Activated CD4-positive, alpha-beta memory T cell treated with anti-CD3 and anti-CD28 coated beads, Interleukin-2, amount 10 ng/mL, durations not matched to agents 7 days and 5 days (primary cell): Measurements from ENCODE around the gene ARL14EP. TPM values are rescaled to one million over a fixed set of nuclear protein-coding genes. Genes with fewer than 3 reads are reported as not detected.

Experiments used
- CTCF ChIA-PET: fragments of 350-600 bp; sonication (Branson Sonifier 250); formaldehyde crosslinking; loops from one replicate; lab custom pipeline; 2021; ENCODE audit warnings: antibody characterized with exemption, inconsistent platforms; lab: Charles Lee
- POLR2A ChIA-PET: fragments of 350-600 bp; sonication (Branson Sonifier 250); formaldehyde crosslinking; loops from one replicate; lab custom pipeline; 2021; ENCODE audit warnings: antibody characterized with exemption; lab: Charles Lee
- DNase-seq: peaks from one replicate; pipeline ENCODE4 v3.0.0-alpha.2; 2020
- H3K27ac Mint-ChIP-seq: one replicate; pipeline ENCODE4 v1.8.0; 2021; ENCODE audit warnings: mild to moderate bottlenecking, mixed read lengths
- H3K27me3 Mint-ChIP-seq: one replicate; pipeline ENCODE4 v1.8.0; 2021; ENCODE audit warnings: mixed read lengths
- H3K36me3 Mint-ChIP-seq: one replicate; pipeline ENCODE4 v1.8.0; 2021; ENCODE audit warnings: low read depth, mixed read lengths
- H3K4me1 Mint-ChIP-seq: one replicate; pipeline ENCODE4 v1.8.0; 2021; ENCODE audit warnings: mixed read lengths
- H3K4me3 Mint-ChIP-seq: one replicate; pipeline ENCODE4 v1.8.0; 2021; ENCODE audit warnings: mild to moderate bottlenecking, mixed read lengths
- H3K9me3 Mint-ChIP-seq: one replicate; pipeline ENCODE4 v1.8.0; 2021; ENCODE audit warnings: mixed read lengths
- total RNA-seq, 2 experiments: library from RNA; stranded (reverse); gene quantifications; one replicate each; pipeline ENCODE4 v1.2.3, GENCODE V29; 2021

Gene ARL14EP
- 10 to 100 TPM; 36.0 to 39.9 TPM for total RNA-seq

DNA sequence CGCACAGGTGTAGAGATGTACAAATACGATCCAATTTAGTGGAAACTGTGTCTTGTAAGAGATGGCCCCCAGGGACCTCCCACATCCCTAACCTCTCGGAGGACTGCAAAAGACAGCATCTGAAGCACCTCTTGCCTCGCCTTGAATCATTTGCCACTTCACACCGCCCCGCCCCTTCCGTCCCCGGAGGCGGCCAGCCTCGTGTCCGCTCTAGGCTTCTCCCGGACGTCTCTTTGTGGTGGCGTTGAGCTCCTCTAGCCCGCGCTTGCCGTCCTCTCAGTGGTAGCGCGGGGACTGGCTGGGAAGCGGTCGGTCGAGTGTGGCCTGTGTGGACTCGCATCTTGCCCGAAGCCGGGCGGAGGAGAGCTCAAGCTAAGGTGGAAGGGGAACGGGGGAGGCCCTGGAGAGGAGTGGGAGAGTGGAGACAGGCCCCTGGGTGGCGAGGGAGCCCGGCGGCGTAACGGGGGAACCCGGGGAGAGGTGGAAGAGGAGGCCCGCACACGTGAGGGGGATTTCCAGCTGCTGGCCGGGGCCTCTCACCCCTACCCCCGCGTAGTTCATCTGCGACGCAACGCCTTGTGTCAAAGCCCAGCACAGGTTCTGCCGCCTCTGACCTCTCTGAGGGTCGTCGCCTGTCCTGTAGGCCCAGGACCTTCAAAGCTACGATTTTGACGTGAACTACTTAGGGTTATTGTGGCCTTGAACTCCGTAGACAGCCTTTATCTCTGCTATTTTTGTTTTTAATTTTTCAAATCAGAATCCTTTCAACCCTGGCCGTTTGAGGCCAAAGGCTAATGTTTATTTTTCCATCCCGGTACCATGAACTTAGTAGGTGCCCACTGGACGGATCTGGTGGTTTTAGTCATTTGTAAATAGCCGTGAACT is at the start of gene ARL14EP:
ARL14EP (plus strand) TSS at position 279 of the 885 bp plus-strand sequence. CDS start 7,845 bp downstream, outside the sequence.
- Mint-ChIP-seq H3K9me3 (no peaks in the 10 kb centered on the region), H3K4me1 (peaks cover 49% of the 10 kb centered on the region), H3K4me3 (peak within 1 kb of the TSS; percentile 99), H3K27ac (peak within 1 kb of the TSS; percentile 96), H3K27me3 (no peaks in the 10 kb centered on the region), H3K36me3 (peaks cover 22% of the 10 kb centered on the region)
- peak; percentile 91 for DNase-seq
- CTCF ChIA-PET: interaction anchor here (1.1 to 4.7 kb wide), 2 partner anchors 11 to 22 kb away, joined by 4 to 29 read pairs; no protein-coding TSS in a partner anchor
- POLR2A ChIA-PET: interaction anchor here (0.6 to 2.1 kb wide), 9 partner anchors 9 to 128 kb away, joined by 3 to 14 read pairs (median 3); no protein-coding TSS in a partner anchor

DNA sequence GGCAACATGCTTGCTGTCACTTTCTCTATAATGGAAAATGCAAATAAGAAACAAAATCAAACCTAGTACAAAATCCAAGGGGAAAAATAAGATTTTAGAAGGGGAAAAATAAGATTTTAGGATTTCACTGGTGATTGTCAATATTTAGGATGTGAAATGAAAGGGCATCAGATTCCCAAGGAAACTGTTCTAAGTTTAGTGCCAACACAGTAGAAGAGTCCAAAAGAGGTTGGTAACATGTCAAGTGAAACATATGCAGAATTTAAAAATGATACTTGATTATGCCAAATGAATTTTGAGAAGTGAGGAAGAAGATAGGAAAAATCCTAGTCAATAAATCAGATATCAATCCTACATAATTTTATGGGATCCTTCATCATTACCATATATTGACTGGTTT is 45.7 kb upstream of the ARL14EP start:
- Mint-ChIP-seq H3K9me3 (peaks cover 3% of the 10 kb centered on the region), H3K4me3 (no peak overlapping the region), H3K36me3 (no peaks in the 10 kb centered on the region), H3K4me1 (peaks cover 15% of the 10 kb centered on the region), H3K27ac (no peak overlapping the region), H3K27me3 (peaks cover 7% of the 10 kb centered on the region)
- CTCF ChIA-PET: no interaction called here
- POLR2A ChIA-PET: no interaction called here
- no peak for DNase-seq

DNA sequence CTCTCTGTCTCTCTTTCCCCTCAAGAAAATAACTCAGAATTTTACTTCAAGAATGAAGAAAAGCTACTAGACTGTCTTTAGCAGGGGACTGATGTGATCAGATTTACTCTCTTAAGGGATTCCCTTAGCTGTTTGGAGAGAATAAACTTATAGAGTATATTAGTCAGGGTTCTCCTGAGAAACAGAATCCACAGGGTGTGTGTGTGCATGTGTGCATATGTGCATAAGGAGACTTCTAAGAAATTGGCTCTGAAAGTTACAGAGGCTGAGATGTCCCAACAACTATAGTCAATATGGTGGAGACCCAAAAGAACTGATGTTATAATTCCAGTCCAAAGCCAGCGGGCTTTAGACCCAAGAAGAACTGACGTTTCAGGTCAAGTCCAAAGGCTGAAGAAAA is 43.1 kb upstream of the ARL14EP start:
- H3K27ac Mint-ChIP-seq: no peak overlapping the region
- POLR2A ChIA-PET: no interaction called here
- DNase-seq: no peak
- H3K36me3 Mint-ChIP-seq: no peaks in the 10 kb centered on the region
- H3K27me3 Mint-ChIP-seq: peaks cover 2% of the 10 kb centered on the region
- peaks cover 24% of the 10 kb centered on the region for H3K4me1 Mint-ChIP-seq
- CTCF ChIA-PET: no interaction called here
- no peak overlapping the region for H3K4me3 Mint-ChIP-seq
- peaks cover 3% of the 10 kb centered on the region for H3K9me3 Mint-ChIP-seq

DNA sequence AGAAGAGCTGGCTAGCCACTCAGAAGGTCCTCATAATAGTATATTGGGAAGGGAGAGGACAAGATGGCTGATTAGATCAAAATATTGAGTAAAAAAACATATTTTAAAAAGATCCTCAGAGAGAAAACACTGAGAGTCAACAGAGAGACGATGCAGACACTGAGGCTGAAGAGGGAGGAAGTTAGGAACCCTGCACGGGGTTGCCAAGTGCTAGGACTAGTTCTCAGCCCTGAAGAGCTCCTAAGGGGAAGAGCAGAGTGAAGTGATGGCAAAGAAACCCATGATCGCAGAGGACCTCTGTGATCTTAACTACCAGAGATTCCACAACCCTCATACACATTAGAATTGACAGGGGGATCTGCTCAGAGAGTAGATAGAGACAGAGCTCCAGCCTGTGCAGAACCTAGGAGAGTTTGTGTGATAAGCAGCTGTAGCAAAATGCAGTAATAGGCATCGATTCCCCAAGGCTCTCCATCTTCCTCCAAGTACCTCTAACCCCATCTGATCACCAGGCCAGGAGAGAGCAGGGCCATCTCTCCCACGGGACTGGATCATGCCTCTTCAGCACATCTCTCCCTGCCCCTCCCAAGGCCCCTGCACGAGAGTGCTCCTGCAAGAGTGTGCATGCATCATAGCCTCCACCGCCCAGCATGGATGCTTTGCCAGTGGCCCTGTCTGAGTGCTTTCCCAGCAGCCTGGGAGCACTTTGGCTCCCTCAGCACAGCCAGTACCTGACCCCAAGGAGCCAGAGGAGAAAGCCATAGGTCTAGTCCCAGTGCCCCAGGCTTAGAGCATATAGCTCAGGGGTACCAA is 41.2 kb upstream of the ARL14EP start:
- Mint-ChIP-seq H3K9me3 (peaks cover 3% of the 10 kb centered on the region), H3K4me1 (peaks cover 24% of the 10 kb centered on the region), H3K4me3 (no peak overlapping the region), H3K27ac (peak overlapping the region; percentile 64), H3K36me3 (no peaks in the 10 kb centered on the region), H3K27me3 (peaks cover 2% of the 10 kb centered on the region)
- CTCF ChIA-PET: interaction anchor here (1.2 kb wide), 1 partner anchor 52 kb away, joined by 3 read pairs; no protein-coding TSS in a partner anchor
- no peak for DNase-seq
- POLR2A ChIA-PET: interaction anchor here (1.0 to 1.6 kb wide), 2 partner anchors 8 to 41 kb away, joined by 3 to 6 read pairs; partner anchors contain the start of gene ARL14EP

DNA sequence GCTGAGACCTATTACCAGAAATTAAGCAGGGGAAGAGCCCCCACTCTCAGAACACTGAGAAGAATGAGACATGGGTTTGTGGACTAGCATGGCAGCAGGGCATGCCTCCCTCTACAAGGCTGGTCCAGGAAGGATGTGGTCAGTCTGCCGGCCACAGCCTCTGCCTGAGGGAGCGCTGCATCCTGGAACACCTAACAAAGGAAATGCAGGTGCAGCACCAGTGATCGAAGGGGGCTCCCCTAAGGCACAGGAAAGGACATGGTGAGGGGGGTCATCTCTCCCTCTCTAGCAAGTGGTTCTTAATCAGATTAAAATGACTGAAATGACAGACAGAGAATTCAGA is 40.6 kb upstream of the ARL14EP start:
- Mint-ChIP-seq H3K9me3 (peaks cover 3% of the 10 kb centered on the region), H3K27ac (peak overlapping the region; percentile 37), H3K27me3 (peaks cover 2% of the 10 kb centered on the region), H3K4me1 (peaks cover 24% of the 10 kb centered on the region), H3K4me3 (no peak overlapping the region), H3K36me3 (no peaks in the 10 kb centered on the region)
- peak; percentile 67 for DNase-seq
- CTCF ChIA-PET: interaction anchor here (1.2 kb wide), 1 partner anchor 52 kb away, joined by 3 read pairs; no protein-coding TSS in a partner anchor
- POLR2A ChIA-PET: interaction anchor here (1.0 to 1.6 kb wide), 2 partner anchors 9 to 41 kb away, joined by 3 to 6 read pairs; partner anchors contain the start of gene ARL14EP

DNA sequence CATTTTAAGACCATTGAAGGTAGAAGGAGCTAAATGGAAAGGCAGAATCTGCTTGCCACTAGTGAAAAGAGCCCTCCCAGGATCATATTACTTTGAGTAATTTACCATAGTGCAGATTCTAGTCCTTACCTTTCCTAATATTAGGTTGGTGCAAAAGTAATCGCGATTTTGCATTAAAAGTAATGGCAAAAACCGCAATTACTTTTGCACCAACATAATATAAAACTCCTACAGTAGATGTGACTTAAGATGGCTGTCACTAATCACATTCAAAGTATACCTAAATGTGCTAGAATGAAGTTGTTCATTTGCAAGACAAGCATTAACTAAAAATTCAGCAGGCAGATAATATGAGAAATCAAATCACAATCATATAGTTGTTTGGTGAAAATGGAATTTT is 38.1 kb upstream of the ARL14EP start:
- CTCF ChIA-PET: no interaction called here
- DNase-seq: no peak
- Mint-ChIP-seq H3K27me3 (peaks cover 5% of the 10 kb centered on the region), H3K4me1 (peaks cover 27% of the 10 kb centered on the region), H3K4me3 (no peak overlapping the region), H3K36me3 (no peaks in the 10 kb centered on the region), H3K9me3 (peaks cover 3% of the 10 kb centered on the region), H3K27ac (no peak overlapping the region)
- POLR2A ChIA-PET: no interaction called here

DNA sequence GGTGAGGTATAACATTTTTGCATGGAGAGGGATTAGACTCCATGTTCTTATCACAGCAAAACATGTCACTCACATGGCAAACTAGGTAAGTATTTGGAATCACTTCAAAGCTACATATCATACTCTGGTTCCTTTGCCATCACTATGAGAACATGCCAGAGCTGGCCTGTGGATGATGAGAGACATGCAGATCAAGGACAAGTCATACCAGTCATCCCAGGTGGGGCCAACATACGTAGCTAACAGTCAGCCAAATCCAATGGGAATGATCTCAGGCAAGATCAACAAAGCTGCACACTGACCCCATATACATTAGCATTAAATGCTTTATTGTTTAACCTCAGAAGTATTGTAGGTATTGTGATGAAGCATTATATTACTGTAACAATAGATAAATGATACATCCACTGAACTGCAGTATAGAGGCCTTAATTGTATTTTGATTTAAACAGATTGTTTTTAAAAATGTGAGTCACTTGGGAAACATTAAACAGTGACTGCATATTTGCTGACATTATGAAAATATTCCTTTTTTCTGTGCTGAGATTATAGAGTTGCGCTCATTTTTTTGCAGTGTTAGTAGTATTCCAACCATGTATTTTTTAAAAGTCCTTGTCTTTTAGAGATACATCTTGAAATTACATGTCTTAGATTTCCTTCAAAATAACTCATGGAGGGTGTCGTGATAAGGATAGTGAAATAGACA is 37.3 kb upstream of the ARL14EP start:
- H3K4me1 Mint-ChIP-seq: peaks cover 25% of the 10 kb centered on the region
- no peak for DNase-seq
- no peaks in the 10 kb centered on the region for H3K9me3 Mint-ChIP-seq
- no peaks in the 10 kb centered on the region for H3K36me3 Mint-ChIP-seq
- H3K27me3 Mint-ChIP-seq: peaks cover 5% of the 10 kb centered on the region
- CTCF ChIA-PET: no interaction called here
- H3K27ac Mint-ChIP-seq: no peak overlapping the region
- POLR2A ChIA-PET: no interaction called here
- H3K4me3 Mint-ChIP-seq: no peak overlapping the region

DNA sequence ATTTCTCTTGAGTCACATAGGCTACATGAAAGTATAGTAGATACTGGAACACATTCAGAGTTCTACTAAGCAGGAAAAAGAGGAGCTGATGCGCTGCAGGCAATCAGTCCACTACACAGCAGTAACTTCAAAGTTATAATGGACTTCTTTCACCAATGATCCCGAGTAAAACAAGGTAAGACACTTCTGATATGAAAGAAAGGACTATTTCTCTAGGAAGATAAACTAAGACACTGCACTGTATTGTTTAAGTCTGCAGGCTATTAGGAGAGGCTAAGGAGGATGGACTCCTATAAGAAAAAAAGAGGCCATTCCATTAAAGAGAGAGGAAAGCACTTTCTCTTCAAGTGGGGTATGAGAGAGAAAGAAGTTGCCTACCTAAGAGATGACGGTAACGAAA is 31.6 kb upstream of the ARL14EP start:
- H3K4me1 Mint-ChIP-seq: peaks cover 3% of the 10 kb centered on the region
- DNase-seq: no peak
- POLR2A ChIA-PET: interaction anchor here (0.6 kb wide), 1 partner anchor 17 kb away, joined by 3 read pairs; no protein-coding TSS in a partner anchor
- H3K27ac Mint-ChIP-seq: no peak overlapping the region
- H3K27me3 Mint-ChIP-seq: peaks cover 6% of the 10 kb centered on the region
- no peaks in the 10 kb centered on the region for H3K9me3 Mint-ChIP-seq
- CTCF ChIA-PET: no interaction called here
- H3K36me3 Mint-ChIP-seq: no peaks in the 10 kb centered on the region
- H3K4me3 Mint-ChIP-seq: no peak overlapping the region

DNA sequence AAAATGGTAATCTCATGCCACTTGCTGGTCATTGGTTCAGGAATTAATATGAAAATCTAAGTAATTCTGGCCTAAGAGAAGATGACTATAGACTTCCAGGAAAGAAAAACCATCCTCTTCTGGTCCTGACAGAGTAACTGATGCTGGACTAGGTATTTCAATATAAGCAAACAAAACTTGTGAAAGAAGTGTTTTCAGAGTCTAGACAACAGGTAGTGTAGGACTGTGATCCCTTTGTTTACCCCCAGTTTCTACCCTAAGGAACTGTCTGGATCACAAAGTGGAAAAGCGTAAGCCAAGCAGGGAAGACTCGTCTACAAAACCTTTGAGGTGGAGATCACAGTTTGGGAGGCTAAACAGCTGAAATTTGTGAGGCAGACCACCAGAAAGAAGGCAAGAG is 30.4 kb upstream of the ARL14EP start:
- Mint-ChIP-seq H3K27ac (no peak overlapping the region), H3K36me3 (no peaks in the 10 kb centered on the region), H3K9me3 (no peaks in the 10 kb centered on the region), H3K4me3 (no peak overlapping the region), H3K27me3 (peaks cover 6% of the 10 kb centered on the region), H3K4me1 (peaks cover 3% of the 10 kb centered on the region)
- DNase-seq: no peak
- ChIA-PET CTCF (no interaction called here), POLR2A (no interaction called here)

DNA sequence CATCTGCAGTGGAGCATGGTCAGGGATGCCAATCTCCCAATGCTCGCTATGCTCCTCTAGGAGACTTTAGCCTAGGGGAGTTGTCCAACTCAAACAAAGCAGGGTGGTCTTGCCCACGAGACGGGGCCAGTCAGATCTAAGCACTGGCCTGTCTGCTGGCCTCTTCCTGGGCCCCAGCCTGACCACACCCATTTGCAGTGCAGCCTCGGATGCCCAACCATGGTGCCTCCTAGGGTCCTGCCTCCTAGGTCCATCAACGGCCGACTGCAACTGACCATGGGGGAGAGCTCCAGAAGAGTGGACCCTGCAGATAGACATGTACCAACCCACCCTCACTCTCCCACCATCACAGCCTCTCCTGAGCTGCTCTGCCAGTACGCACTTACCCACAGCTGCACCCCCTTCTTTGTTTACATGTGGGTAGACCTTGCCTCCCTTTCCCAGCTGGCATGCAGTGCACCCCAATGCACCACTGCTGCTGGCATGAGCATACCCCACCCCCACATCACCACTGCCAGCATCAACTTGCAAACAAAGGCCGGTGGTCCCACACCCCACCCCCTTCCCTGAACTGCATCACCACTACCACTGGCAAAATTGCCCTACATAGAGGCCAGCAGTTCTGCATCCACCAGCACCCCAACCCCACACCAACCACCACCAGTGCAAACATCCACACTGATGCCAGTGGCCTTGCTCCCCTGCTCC is 27.6 kb upstream of the ARL14EP start:
- CTCF ChIA-PET: no interaction called here
- no peak overlapping the region for H3K4me3 Mint-ChIP-seq
- no peaks in the 10 kb centered on the region for H3K36me3 Mint-ChIP-seq
- peaks cover 4% of the 10 kb centered on the region for H3K27me3 Mint-ChIP-seq
- no peaks in the 10 kb centered on the region for H3K4me1 Mint-ChIP-seq
- POLR2A ChIA-PET: no interaction called here
- no peaks in the 10 kb centered on the region for H3K9me3 Mint-ChIP-seq
- no peak overlapping the region for H3K27ac Mint-ChIP-seq
- DNase-seq: no peak

DNA sequence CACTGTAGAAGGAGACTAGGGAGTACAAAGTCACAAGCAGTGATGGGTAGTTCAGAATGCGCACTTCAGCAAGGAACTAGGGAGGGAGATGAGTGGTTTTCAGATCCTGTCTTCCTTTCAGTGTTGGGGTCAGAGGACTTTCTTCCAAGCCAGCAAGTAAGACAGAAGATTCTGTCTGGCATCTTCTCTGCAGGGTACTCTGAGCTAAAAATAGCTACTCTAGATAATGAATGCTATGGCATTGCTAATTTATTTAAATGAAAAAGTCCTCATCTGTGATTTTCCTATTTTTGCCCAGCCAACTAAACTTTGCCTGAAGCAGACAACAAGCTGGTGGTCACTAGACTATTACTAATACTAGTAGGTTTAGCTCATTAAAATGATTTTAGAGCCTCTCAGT is 18.3 kb upstream of the ARL14EP start:
- no peak for DNase-seq
- ChIA-PET CTCF (no interaction called here), POLR2A (interaction anchor here (1.6 kb wide), 1 partner anchor 18 kb away, joined by 5 read pairs; the partner anchor contains the start of gene ARL14EP)
- no peaks in the 10 kb centered on the region for H3K4me1 Mint-ChIP-seq
- no peaks in the 10 kb centered on the region for H3K36me3 Mint-ChIP-seq
- no peak overlapping the region for H3K27ac Mint-ChIP-seq
- H3K9me3 Mint-ChIP-seq: no peaks in the 10 kb centered on the region
- no peak overlapping the region for H3K4me3 Mint-ChIP-seq
- H3K27me3 Mint-ChIP-seq: peaks cover 4% of the 10 kb centered on the region

DNA sequence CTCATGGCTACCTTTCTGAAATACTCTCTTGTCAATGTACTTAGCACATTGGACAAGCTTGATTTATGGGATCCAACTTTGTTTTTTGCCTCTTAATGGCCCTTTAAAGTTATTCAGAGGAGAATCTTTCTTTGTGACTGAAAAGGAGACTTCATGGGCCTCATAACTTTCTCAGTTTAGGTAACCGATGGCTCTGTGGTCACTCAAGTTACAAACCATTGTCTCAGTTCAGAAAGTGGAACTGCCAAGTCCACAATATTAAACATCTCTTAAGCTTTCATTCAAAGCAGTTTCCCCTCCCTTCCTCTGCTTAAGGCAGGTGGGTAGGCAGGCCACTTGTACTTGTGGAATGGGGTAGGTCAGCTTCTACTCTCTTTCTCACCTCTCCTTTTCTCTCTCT is 12.3 kb upstream of the ARL14EP start:
- no peak overlapping the region for H3K4me3 Mint-ChIP-seq
- no peaks in the 10 kb centered on the region for H3K9me3 Mint-ChIP-seq
- H3K27me3 Mint-ChIP-seq: peaks cover 11% of the 10 kb centered on the region
- no peaks in the 10 kb centered on the region for H3K36me3 Mint-ChIP-seq
- H3K4me1 Mint-ChIP-seq: no peaks in the 10 kb centered on the region
- no peak overlapping the region for H3K27ac Mint-ChIP-seq
- ChIA-PET POLR2A (no interaction called here), CTCF (no interaction called here)
- no peak for DNase-seq
